K562 (cell line): ENCODE measurements around the gene HOXA9. TPM values are rescaled to one million over a fixed set of nuclear protein-coding genes. Genes with fewer than 3 reads are reported as not detected.

Experiments
- ATAC-seq: fragments of 200-7000 bp; cut with Tn5 transposase; 3 replicates; pipeline ENCODE4 v1.9.1; 2020; ENCODE audit warnings: moderate library complexity
- BruUV-seq: library from RNA; stranded (reverse); fragments of 400-500 nt; replicated peaks from 2 replicates; lab custom pipeline; 2021; lab: Mats Ljungman, UMichigan
- CTCF ChIA-PET: fragments of 300-600 bp; formaldehyde crosslinking; extraction: SDS; loops from one replicate; lab custom pipeline; 2021; ENCODE audit warnings: low intra/inter-chr PET ratio; lab: Yijun Ruan, JAX
- POLR2A ChIA-PET: fragments of 300-600, 350-650 bp; sonication (Branson Sonifier 250); formaldehyde crosslinking; extraction: SDS; loops from one replicate; lab custom pipeline; 2021; ENCODE audit warnings: antibody characterized with exemption, inconsistent platforms; lab: Yijun Ruan, JAX
- DNase-seq, 4 experiments: peaks; one replicate each; pipeline versions ENCODE4 v3.0.0 to v3.0.0-alpha.2; 2011 to 2018; ENCODE audit warnings: low spot score in 3 of 4, mixed read lengths in 3 of 4; ENCODE audit errors: extremely low read depth in 1 of 4
- FAIRE-seq: peaks from 2 replicates; lab custom pipeline; 2011; peaks lifted over from hg19 to GRCh38; lab: Jason Lieb, UNC
- H2AFZ ChIP-seq: 2 replicates; pipeline ENCODE4 v1.6.0; 2011; ENCODE audit warnings: low read depth, low read length, control low read depth, inconsistent platforms
- H3K27ac ChIP-seq: fragments of 200-600 bp; 3 replicates; pipeline ENCODE4 v1.8.0; 2011; ENCODE audit warnings: low read depth, mild to moderate bottlenecking, control low read depth, inconsistent platforms, low read length, moderate library complexity, mixed read lengths; ENCODE audit errors: extremely low read depth
- H3K27me3 ChIP-seq, 2 experiments: fragments of 300-600 bp in 1 of 2; 2 replicates in 1 of 2; 3 replicates in 1 of 2; pipeline versions ENCODE4 v1.6.0 to v1.8.0; 2011; ENCODE audit warnings: inconsistent platforms in 2 of 2, low read length in 2 of 2, mild to moderate bottlenecking in 1 of 2, mixed read lengths in 1 of 2, moderate library complexity in 1 of 2; ENCODE audit not compliant: control insufficient read depth in 2 of 2, insufficient read depth in 2 of 2
- H3K36me3 ChIP-seq: fragments of 300-600 bp; 3 replicates; pipeline ENCODE4 v1.8.0; 2011; ENCODE audit warnings: mild to moderate bottlenecking, low read length, inconsistent platforms; ENCODE audit not compliant: control insufficient read depth, insufficient read depth
- H3K4me1 ChIP-seq, 2 experiments: fragments of 200-600 bp in 1 of 2; replicated peaks in 1 of 2; 2 replicates in 1 of 2; 3 replicates in 1 of 2; pipeline versions ENCODE4 v1.5.1 to v1.8.0; 2011; ENCODE audit warnings: inconsistent platforms in 2 of 2, low read length in 2 of 2, mild to moderate bottlenecking in 1 of 2, mixed read lengths in 1 of 2, moderate library complexity in 1 of 2; ENCODE audit not compliant: control insufficient read depth in 2 of 2, insufficient read depth in 2 of 2
- H3K4me2 ChIP-seq: 2 replicates; pipeline ENCODE4 v1.6.1; 2011; ENCODE audit warnings: low read length, control low read depth, inconsistent platforms, mixed read lengths; ENCODE audit not compliant: insufficient read depth
- H3K4me3 ChIP-seq: fragments of 200-600 bp; sonication (generic), shearing (Covaris generic); 2 replicates; pipeline ENCODE4 v1.5.1; 2016; ENCODE audit warnings: control low read depth, inconsistent platforms
- H3K79me2 ChIP-seq: fragments of 200-600 bp; 3 replicates; pipeline ENCODE4 v1.8.0; 2011; ENCODE audit warnings: low read length, inconsistent platforms; ENCODE audit not compliant: control insufficient read depth, insufficient read depth
- H3K9ac ChIP-seq, 2 experiments: 2 replicates each; pipeline versions ENCODE4 v1.6.0 to v1.6.1; 2011; ENCODE audit warnings: low read depth in 2 of 2, low read length in 2 of 2, control low read depth in 1 of 2, inconsistent platforms in 1 of 2, mild to moderate bottlenecking in 1 of 2, mixed read lengths in 1 of 2; ENCODE audit not compliant: insufficient read depth in 1 of 2
- H3K9me1 ChIP-seq: one replicate; pipeline ENCODE4 v1.6.0; 2011; ENCODE audit warnings: inconsistent platforms, mild to moderate bottlenecking, low read length, moderate library complexity; ENCODE audit not compliant: control insufficient read depth, insufficient read depth
- H3K9me3 ChIP-seq: replicated peaks from 2 replicates; pipeline ENCODE4 v1.5.1; 2011; ENCODE audit warnings: low read depth, low read length, inconsistent platforms; ENCODE audit not compliant: control insufficient read depth, insufficient read depth
- H4K20me1 ChIP-seq: replicated peaks from 2 replicates; pipeline ENCODE4 v1.6.1; 2011; ENCODE audit warnings: low read length, inconsistent platforms, mixed read lengths; ENCODE audit not compliant: control insufficient read depth, insufficient read depth
- CTCFL ChIP-seq: IDR thresholded peaks from 2 replicates; pipeline ENCODE4 v1.6.1; 2011; ENCODE audit warnings: borderline replicate concordance, low read depth, mild to moderate bottlenecking, moderate library complexity, low read length; ENCODE audit not compliant: insufficient read depth, poor library complexity, severe bottlenecking
- SRF ChIP-seq, 2 experiments: fragments of 250-450, 450-650 bp in 1 of 2; sonication (Bioruptor Pico) in 1 of 2; sonication (generic) in 1 of 2; formaldehyde crosslinking; IDR thresholded peaks; 2 replicates each; pipeline versions ENCODE4 v1.5.0 to v1.5.1; 2020 to 2022; ENCODE audit warnings: mild to moderate bottlenecking in 1 of 2, missing genetic modification reagents in 1 of 2
- ZFP36 ChIP-seq: fragments of 150-350 bp; IDR thresholded peaks from 2 replicates; pipeline ENCODE4 v1.6.1; 2018; ENCODE audit warnings: low read length, low read depth; ENCODE audit not compliant: partially characterized antibody
- WGBS: fragments of 100-300 bp; shearing (Covaris generic); methylation state at CpG from one replicate; pipeline ENCODE4 v1.1.6; 2016; ENCODE audit warnings: low coverage, mixed read lengths; ENCODE audit not compliant: insufficient coverage; ENCODE audit errors: missing lambda C conversion rate; 5-methylcytosine and 5-hydroxymethylcytosine counted together
- in situ Hi-C: fragments of 300-500 bp; cut with MboI; formaldehyde crosslinking; loops from 4 replicates; pipeline ENCODE4 v1.15.0; 2018; ENCODE audit warnings: inconsistent platforms, mixed read lengths
- intact Hi-C: fragments of 100-400 bp; cut with micrococcal nuclease; formaldehyde crosslinking; loops from 2 replicates; pipeline ENCODE4 v1.14.2; 2022
- polyA plus RNA-seq, 8 experiments: library from polyadenylated mRNA; depleted of rRNA in 4 of 8; stranded (reverse) in 5 of 8; unstranded in 3 of 8; fragments of >200 nt; fragmentation: Nextera tagmentation in 2 of 8; fragmentation: Illumina TruSeq in 1 of 8; extraction: Ambion mirVana in 2 of 8; extraction: Trizol in 1 of 8; gene quantifications; 2 replicates each; pipeline versions ENCODE4 v1.2.1 to v1.2.3, GENCODE V29; 2011 to 2014; ENCODE audit warnings: inconsistent platforms in 1 of 8, missing spikeins in 1 of 8
- total RNA-seq, 7 experiments: library from RNA; depleted of rRNA in 6 of 7; stranded (reverse); fragments of >200 nt in 6 of 7; fragmentation: Illumina TruSeq in 2 of 7; extraction: Trizol in 2 of 7; gene quantifications; 2 replicates each; pipeline versions ENCODE4 v1.2.1 to v1.2.3, GENCODE V29; 2011 to 2021; ENCODE audit warnings: low replicate concordance in 1 of 7

The HOXA9 gene
- total and polyA plus RNA-seq, 9 of the 15 experiments (the other 6 are each of a cell fraction or from before 2014, with no cell fraction given) = not detected

- H3K27me3 ChIP-seq = peaks cover 36 to 77% of the 10 kb centered on the region in 2 experiments
- no peak overlapping the region for H3K4me3 ChIP-seq
- no peak overlapping the region for H2AFZ ChIP-seq
- H3K9me1 ChIP-seq = no peaks in the 10 kb centered on the region
- BruUV-seq = no TSS peak
- POLR2A ChIA-PET = no interaction called here
- FAIRE-seq = no peak
- peaks cover 0 to 26% of the 10 kb centered on the region in 2 experiments; a peak in 2 of 5 replicates for H3K4me1 ChIP-seq
- H3K27ac ChIP-seq = no peak overlapping the region
- no peaks in the 10 kb centered on the region for H3K79me2 ChIP-seq
- in situ Hi-C loops (loop anchor here (5.0 to 25.0 kb wide), 4 partner anchors 652 to 1277 kb away; no protein-coding TSS in a partner anchor), intact Hi-C loops (loop anchor here (5.0 kb wide), 3 partner anchors 302 to 1272 kb away; partner anchors contain the start of genes SKAP2 and SNX10)
- CTCF ChIA-PET = no interaction called here
- H4K20me1 ChIP-seq = no peaks in the 10 kb centered on the region
- peak overlapping the region; percentile 11; the same call in 1 of the 2 replicates for H3K4me2 ChIP-seq
- peak in 1 of 4 experiments; percentile 14 for DNase-seq
- no peaks in the 10 kb centered on the region for H3K9me3 ChIP-seq
- WGBS = 12% methylated on average over 44 of the region's 47 CpGs
- TF ChIP-seq CTCFL (peak; percentile 35), SRF (CRISPR knock-in tag; IDR thresholded peaks at IDR 0.05) (no peak), ZFP36 (peak; percentile 71)
- ATAC-seq = peak; percentile 43; the same call in 2 of the 3 replicates
- H3K9ac ChIP-seq = no peak overlapping the region
- H3K36me3 ChIP-seq = no peaks in the 10 kb centered on the region
These were observed 809 bp downstream of the HOXA9 start for GRCh38 chr7:27164367-27165088.
